HepG2 (cell line): ENCODE results near the gene AQP7. TPM values are rescaled to one million over a fixed set of nuclear protein-coding genes. Genes with fewer than 3 reads are reported as not detected.
A peak's percentile ranks its signal among the peaks of the same experiment; 100 is the strongest.

ENCODE experiments used
- ATAC-seq: fragments of 200-7000 bp; cut with Tn5 transposase; 3 replicates; pipeline ENCODE4 v1.9.1; 2020; ENCODE audit warnings: mild to moderate bottlenecking, moderate library complexity
- BruUV-seq: library from RNA; stranded (reverse); fragments of 400-500 nt; replicated peaks from 2 replicates; lab custom pipeline; 2021; lab: Mats Ljungman, UMichigan
- CTCF ChIA-PET: fragments of 300-600 bp; formaldehyde crosslinking; extraction: SDS; loops from one replicate; lab custom pipeline; 2021; ENCODE audit warnings: low total read pairs, inconsistent platforms, low intra/inter-chr PET ratio; lab: Yijun Ruan, JAX
- POLR2A ChIA-PET: fragments of 350-600 bp; sonication (Branson Sonifier 250); formaldehyde crosslinking; loops from one replicate; lab custom pipeline; 2020; ENCODE audit warnings: antibody characterized with exemption, inconsistent platforms; lab: Yijun Ruan, JAX
- DNase-seq: peaks from one replicate; pipeline ENCODE4 v3.0.0-alpha.2; 2015; ENCODE audit warnings: low spot score
- FAIRE-seq: peaks from 3 replicates; lab custom pipeline; 2011; peaks lifted over from hg19 to GRCh38; lab: Jason Lieb, UNC
- H2AFZ ChIP-seq: one replicate; pipeline ENCODE4 v1.6.1; 2011; ENCODE audit warnings: low read length, inconsistent platforms
- H3K27ac ChIP-seq: fragments of 300-600 bp; 3 replicates; pipeline ENCODE4 v1.8.0; 2011; ENCODE audit warnings: mixed run types, mild to moderate bottlenecking, mixed read lengths, low read length, inconsistent platforms; ENCODE audit not compliant: insufficient read depth; ENCODE audit errors: extremely low read length
- H3K27me3 ChIP-seq, 2 experiments: fragments of 200-600 bp in 1 of 2; 2 replicates in 1 of 2; 3 replicates in 1 of 2; pipeline versions ENCODE4 v1.6.0 to v1.8.0; 2011; ENCODE audit warnings: low read length in 2 of 2, mild to moderate bottlenecking in 2 of 2, moderate library complexity in 2 of 2, inconsistent platforms in 1 of 2; ENCODE audit not compliant: insufficient read depth in 2 of 2, control insufficient read depth in 1 of 2
- H3K36me3 ChIP-seq, 2 experiments: fragments of 200-600 bp in 1 of 2; replicated peaks in 1 of 2; 2 replicates in 1 of 2; 3 replicates in 1 of 2; pipeline versions ENCODE4 v1.5.1 to v1.8.0; 2011; ENCODE audit warnings: low read length in 2 of 2, inconsistent platforms in 1 of 2; ENCODE audit not compliant: insufficient read depth in 2 of 2, control insufficient read depth in 1 of 2
- H3K4me1 ChIP-seq: 2 replicates; pipeline ENCODE4 v1.5.1; 2012; ENCODE audit warnings: low read length, inconsistent platforms; ENCODE audit not compliant: insufficient read depth
- H3K4me2 ChIP-seq: 2 replicates; pipeline ENCODE4 v1.6.0; 2011; ENCODE audit warnings: low read depth, low read length, inconsistent platforms
- H3K4me3 ChIP-seq, 3 experiments: fragments of 200-600 bp in 1 of 3; sonication (generic), shearing (Covaris generic) in 1 of 3; replicated peaks in 1 of 3; 2 replicates each; pipeline ENCODE4 v1.5.1; 2011 to 2016; ENCODE audit warnings: low read length in 3 of 3, inconsistent platforms in 2 of 3, low read depth in 2 of 3, mild to moderate bottlenecking in 2 of 3, control low read depth in 1 of 3, mixed read lengths in 1 of 3; ENCODE audit not compliant: insufficient read depth in 1 of 3
- H3K79me2 ChIP-seq: one replicate; pipeline ENCODE4 v1.6.1; 2011; ENCODE audit warnings: low read length, inconsistent platforms; ENCODE audit not compliant: insufficient read depth
- H3K9ac ChIP-seq: 2 replicates; pipeline ENCODE4 v1.6.0; 2011; ENCODE audit warnings: mild to moderate bottlenecking, low read depth, low read length, inconsistent platforms; ENCODE audit not compliant: insufficient read depth
- H3K9me3 ChIP-seq: 2 replicates; pipeline ENCODE4 v1.5.1; 2012; ENCODE audit warnings: mild to moderate bottlenecking, low read length
- H4K20me1 ChIP-seq: 2 replicates; pipeline ENCODE4 v1.6.0; 2011; ENCODE audit warnings: inconsistent platforms, mild to moderate bottlenecking, low read length, moderate library complexity; ENCODE audit not compliant: insufficient read depth
- CEBPG ChIP-seq: IDR thresholded peaks from 2 replicates; pipeline ENCODE4 v1.6.1; 2016
- KAT7 ChIP-seq: IDR thresholded peaks from 2 replicates; pipeline ENCODE4 v1.6.1; 2018; ENCODE audit warnings: borderline replicate concordance, missing compliant biosample characterization
- NFE2 ChIP-seq: sonication (generic); formaldehyde crosslinking; IDR thresholded peaks from 2 replicates; pipeline ENCODE4 v1.4.0; 2020; ENCODE audit warnings: missing genetic modification reagents
- NFE2L2 ChIP-seq: fragments of 150-350 bp; IDR thresholded peaks from 2 replicates; pipeline ENCODE4 v1.6.1; 2014; ENCODE audit warnings: low read length
- ZNF121 ChIP-seq: sonication (generic); formaldehyde crosslinking; IDR thresholded peaks from 2 replicates; pipeline ENCODE4 v1.5.0; 2020; ENCODE audit warnings: mild to moderate bottlenecking, missing genetic modification reagents
- ZNF460 ChIP-seq: sonication (generic); formaldehyde crosslinking; IDR thresholded peaks from 2 replicates; pipeline ENCODE4 v1.5.1; 2020; ENCODE audit warnings: missing genetic modification reagents, mild to moderate bottlenecking, borderline replicate concordance
- WGBS: methylation state at CpG from one replicate; pipeline ENCODE4 v1.1.6; 2017; ENCODE audit warnings: low lambda C conversion rate; 5-methylcytosine and 5-hydroxymethylcytosine counted together
- in situ Hi-C: cut with HindIII; loops from 2 replicates; pipeline ENCODE4 v1.10.0; 2017; ENCODE audit warnings: low pct_unique_long_range_greater_than_20kb; ENCODE audit not compliant: extremely low pct_ligation_motif_present
- intact Hi-C: fragments of 100-400 bp; cut with micrococcal nuclease; formaldehyde crosslinking; loops from one replicate; pipeline ENCODE4 v1.10.0; 2022; ENCODE audit not compliant: unreplicated experiment
- polyA plus RNA-seq, 8 experiments: library from polyadenylated mRNA; depleted of rRNA in 3 of 8; stranded (reverse) in 7 of 8; unstranded in 1 of 8; fragments of >200 nt; fragmentation: Illumina TruSeq in 4 of 8; extraction: Trizol in 4 of 8; gene quantifications; 2 replicates each; pipeline versions ENCODE4 v1.2.1 to v1.2.3, GENCODE V29; 2011 to 2016; ENCODE audit warnings: low read depth in 4 of 8, missing spikeins in 1 of 8, mixed read lengths in 1 of 8; ENCODE audit not compliant: insufficient read depth in 1 of 8
- total RNA-seq, 5 experiments: library from RNA; depleted of rRNA; stranded (reverse); fragments of >200 nt; fragmentation: Illumina TruSeq; extraction: Trizol; gene quantifications; 2 replicates each; pipeline ENCODE4 v1.2.3, GENCODE V29; 2016; ENCODE audit warnings: low read depth in 1 of 5
- TF ChIP-seq, protein P1 (sequence below): sonication (generic); formaldehyde crosslinking; IDR thresholded peaks from 2 replicates; pipeline ENCODE4 v1.5.0; 2020; ENCODE audit warnings: missing genetic modification reagents

The AQP7 gene
- total and polyA plus RNA-seq, 2 of the 13 experiments (the other 11 are each of a cell fraction or from before 2014, with no cell fraction given) = 1.9 to 2.1 TPM

DNA sequence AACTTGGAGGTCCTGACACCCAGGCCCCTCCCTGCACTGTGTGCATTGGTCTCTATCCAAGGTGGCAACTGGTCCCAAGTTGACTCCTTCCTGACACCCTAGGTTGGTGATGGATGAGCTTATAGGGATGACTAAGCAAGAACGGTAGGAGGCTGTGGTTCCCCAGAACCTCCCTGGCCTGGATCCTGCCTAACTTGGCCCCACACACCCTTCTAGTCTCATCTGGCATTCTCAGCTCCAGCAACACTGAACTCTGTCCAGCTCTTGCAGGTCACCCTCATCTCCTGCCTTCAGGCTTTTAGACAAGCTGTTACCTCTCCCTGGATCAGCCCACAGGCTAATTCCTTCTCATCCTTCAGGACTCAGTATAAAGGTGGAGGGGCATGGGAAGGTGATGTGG lies 28.6 kb upstream of the AQP7 start:
- Histone ChIP-seq H4K20me1 (no peaks in the 10 kb centered on the region), H2AFZ (no peak overlapping the region), H3K9me3 (no peaks in the 10 kb centered on the region), H3K4me2 (no peak overlapping the region), H3K27ac (no peak overlapping the region), H3K27me3 (peaks cover 5 to 36% of the 10 kb centered on the region in 2 experiments; a peak in 4 of 5 replicates), H3K4me1 (peaks cover 38% of the 10 kb centered on the region), H3K36me3 (no peaks in the 10 kb centered on the region), H3K79me2 (no peaks in the 10 kb centered on the region), H3K4me3 (no peak overlapping the region)
- intact Hi-C loops = no loop called here
- CTCF ChIA-PET = no interaction called here
- in situ Hi-C loops = no loop called here
- WGBS = 14% methylated on average over 1 of the region's 1 CpG
- no TSS peak for BruUV-seq
- ATAC-seq (0 out of 3 replicates have a peak, but pooled peaks have one; percentile 11), FAIRE-seq (no peak)
- POLR2A ChIA-PET = interaction anchor here (1.3 kb wide), 1 partner anchor 17 kb away, joined by 3 read pairs; no protein-coding TSS in a partner anchor
- TF ChIP-seq NFE2L2 (peak; percentile 41; the same call in 1 of the 2 replicates), NFE2 (CRISPR knock-in tag) (0 out of 2 replicates have a peak, but pooled peaks have one; percentile 25)
- TF ChIP-seq, protein P1, sequence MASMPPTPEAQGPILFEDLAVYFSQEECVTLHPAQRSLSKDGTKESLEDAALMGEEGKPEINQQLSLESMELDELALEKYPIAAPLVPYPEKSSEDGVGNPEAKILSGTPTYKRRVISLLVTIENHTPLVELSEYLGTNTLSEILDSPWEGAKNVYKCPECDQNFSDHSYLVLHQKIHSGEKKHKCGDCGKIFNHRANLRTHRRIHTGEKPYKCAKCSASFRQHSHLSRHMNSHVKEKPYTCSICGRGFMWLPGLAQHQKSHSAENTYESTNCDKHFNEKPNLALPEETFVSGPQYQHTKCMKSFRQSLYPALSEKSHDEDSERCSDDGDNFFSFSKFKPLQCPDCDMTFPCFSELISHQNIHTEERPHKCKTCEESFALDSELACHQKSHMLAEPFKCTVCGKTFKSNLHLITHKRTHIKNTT = no peak
- TF ChIP-seq, all 625 proteins: peak for 2
- no peak for DNase-seq
- no peak overlapping the region for H3K9ac ChIP-seq

DNA sequence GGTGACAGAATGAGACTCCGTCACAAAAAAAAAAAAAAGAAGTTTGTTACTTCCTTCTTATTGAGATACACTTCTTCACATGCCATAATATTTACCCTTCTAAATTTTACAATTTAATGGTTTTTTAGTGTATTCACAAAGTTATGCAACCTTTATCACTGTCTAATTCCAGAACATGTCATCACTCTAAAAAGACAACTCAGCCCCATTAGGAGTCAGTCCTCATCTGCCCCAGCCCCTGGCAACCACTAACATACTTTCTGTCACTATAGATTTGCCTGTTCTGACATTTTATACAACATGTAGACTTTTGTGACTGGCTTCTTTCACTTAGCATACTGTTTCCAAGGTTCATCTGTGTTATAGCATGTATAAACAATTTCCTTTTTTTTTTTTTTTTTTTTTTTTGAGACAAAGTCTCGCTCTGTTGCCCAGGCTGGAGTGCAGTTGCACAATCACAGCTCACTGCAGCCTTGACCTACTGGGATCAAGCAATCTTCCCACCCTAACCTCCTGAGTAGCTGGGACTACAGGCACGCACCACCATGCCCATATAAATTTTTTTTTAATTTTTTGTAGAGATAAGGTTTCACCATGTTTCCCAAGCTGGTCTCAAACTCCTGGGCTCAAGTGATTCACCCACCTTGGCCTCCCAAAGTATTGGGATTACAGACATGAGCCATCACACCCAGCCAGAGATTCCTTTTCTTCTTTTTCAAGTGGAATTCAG lies 27.1 kb upstream of the AQP7 start:
- in situ Hi-C loops = no loop called here
- intact Hi-C loops = no loop called here
- 36% methylated on average over 3 of the region's 3 CpGs for WGBS
- FAIRE-seq = no peak
- Histone ChIP-seq H3K9me3 (no peaks in the 10 kb centered on the region), H4K20me1 (no peaks in the 10 kb centered on the region), H3K4me2 (no peak overlapping the region), H3K4me3 (no peak overlapping the region), H3K36me3 (no peaks in the 10 kb centered on the region), H3K4me1 (peaks cover 44% of the 10 kb centered on the region), H2AFZ (no peak overlapping the region), H3K27ac (no peak overlapping the region), H3K9ac (no peak overlapping the region), H3K27me3 (peaks cover 2 to 21% of the 10 kb centered on the region in 2 experiments; a peak in 4 of 5 replicates), H3K79me2 (no peaks in the 10 kb centered on the region)
- POLR2A ChIA-PET = interaction anchor here (0.7 kb wide), 1 partner anchor 18 kb away, joined by 3 read pairs; no protein-coding TSS in a partner anchor
- CTCF ChIA-PET = no interaction called here
- DNase-seq = no peak
- no peak for ATAC-seq
- BruUV-seq = no TSS peak
- peak; percentile 60 for TF ChIP-seq CEBPG
- peak; percentile 49; the same call in 1 of the 2 replicates for TF ChIP-seq ZNF460 (CRISPR knock-in tag)
- TF ChIP-seq ZNF121 (CRISPR knock-in tag) = peak; percentile 74
- TF ChIP-seq KAT7 (CRISPR knock-in tag) = no peak
